Stromal cell of bone marrow (primary cell): ENCODE results near the gene LSP1.

Experiments used
- DNase-seq: peaks from one replicate; pipeline ENCODE4 v3.0.0-alpha.2; 2012; ENCODE audit warnings: low read depth

The LSP1 gene

DNA sequence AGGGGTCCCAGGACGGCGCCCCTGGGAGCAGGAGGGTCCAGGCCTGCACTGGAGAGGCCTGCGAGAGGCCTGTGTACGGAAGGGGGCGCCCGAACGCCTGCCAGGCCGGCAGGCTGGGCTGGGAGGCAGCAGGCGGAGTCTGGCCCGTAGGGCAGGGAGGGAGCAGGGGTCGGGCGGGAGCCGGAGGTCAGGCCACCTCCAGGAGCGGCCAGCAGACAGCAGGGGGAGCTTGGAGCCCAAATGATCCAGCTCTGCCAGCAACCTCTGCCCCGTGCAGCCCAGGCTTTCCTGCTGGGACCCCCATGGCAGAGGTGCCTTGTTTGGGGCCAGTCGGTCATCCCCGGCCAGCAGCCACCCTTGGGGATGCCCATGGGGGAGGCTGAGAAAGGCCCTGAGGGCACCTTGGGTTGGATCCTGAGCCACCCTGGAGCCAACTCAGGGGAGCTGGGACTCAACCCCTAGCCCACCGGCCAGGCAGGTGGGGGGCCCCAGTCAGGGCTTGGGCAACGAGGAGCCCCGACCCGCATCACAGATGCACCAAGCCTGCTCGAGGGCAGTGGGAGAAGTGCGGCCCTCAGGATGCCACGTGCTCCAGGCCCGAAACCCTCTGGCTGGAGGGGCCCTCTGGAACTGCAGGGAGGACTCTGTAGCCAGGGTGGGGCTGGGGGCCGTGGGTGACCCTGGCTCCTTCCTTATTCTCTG is 27.7 kb upstream of the LSP1 start:
- DNase-seq: no peak

GRCh38 chr11:1825785-1826451 is 27.0 kb upstream of the LSP1 start:
- no peak for DNase-seq

DNA sequence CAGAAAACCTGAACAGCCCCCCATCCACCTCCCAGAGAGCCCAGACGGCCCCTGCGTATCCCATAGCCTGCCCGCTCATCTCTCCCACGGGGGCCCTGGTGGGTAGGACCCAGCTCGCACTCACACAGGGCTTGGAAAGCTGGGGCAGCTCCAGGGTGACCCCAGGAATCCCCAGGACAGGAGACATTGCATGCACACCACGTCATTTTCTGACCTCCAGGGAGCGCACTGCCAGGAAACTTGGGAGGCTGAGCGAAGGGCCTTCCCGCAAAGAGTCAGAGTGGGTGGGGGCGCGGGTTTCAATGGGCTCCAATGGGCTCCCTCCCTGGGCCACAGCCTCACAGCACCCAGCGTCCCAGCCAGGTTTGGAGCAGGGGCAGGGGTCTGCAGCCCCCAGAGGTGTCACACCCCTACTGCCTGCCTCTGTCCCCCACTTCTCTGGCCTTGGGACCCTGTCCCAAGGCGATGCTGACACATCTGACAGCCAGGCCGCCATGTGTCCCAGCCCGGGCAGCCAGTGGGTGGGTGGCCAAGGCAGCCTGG is 26.3 kb upstream of the LSP1 start:
- DNase-seq: peak; percentile 77

DNA sequence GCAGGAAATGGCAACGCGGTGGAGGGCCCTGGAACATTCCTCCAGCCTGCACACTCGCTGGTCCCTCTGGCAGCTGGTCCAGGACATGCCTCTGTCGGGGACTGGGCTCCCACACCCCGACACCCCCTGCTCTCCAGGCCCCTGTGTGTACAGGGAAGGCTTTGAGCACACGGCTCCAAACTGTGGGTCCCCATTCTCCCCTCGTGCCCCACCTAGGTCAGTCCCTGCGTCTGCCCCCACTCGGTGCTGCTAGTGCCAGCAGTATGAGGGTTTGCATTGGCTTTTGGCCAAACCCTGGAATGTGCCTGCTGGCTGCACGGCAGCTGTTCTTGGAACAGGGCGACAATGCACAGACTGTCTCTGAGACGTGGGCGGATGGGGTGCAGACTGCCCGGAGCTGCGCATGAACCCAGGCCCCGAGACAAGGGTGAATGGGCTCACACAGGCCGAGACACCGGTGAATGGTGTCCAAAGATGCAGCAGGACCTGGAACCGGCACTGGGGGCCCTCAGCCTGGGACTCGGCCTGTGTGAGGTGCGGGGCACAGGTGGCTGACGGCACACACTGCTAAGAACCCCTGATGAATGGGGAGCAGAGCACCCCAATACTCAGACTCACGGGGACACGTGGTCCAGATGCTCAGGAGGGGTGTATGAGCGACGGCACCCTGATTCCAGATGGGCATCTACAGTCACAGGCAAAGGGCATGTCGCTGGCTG is 25.6 kb upstream of the LSP1 start:
- DNase-seq: peak; percentile 63

GRCh38 chr11:1827931-1828330 is 25.0 kb upstream of the LSP1 start:
- no peak for DNase-seq

GRCh38 chr11:1828542-1828941 is 24.3 kb upstream of the LSP1 start:
- no peak for DNase-seq

- peak; percentile 20 for DNase-seq
Measured at GRCh38 chr11:1829039-1829820, 23.7 kb upstream of the LSP1 start.

GRCh38 chr11:1830004-1830321 is 22.9 kb upstream of the LSP1 start:
- DNase-seq: no peak

DNA sequence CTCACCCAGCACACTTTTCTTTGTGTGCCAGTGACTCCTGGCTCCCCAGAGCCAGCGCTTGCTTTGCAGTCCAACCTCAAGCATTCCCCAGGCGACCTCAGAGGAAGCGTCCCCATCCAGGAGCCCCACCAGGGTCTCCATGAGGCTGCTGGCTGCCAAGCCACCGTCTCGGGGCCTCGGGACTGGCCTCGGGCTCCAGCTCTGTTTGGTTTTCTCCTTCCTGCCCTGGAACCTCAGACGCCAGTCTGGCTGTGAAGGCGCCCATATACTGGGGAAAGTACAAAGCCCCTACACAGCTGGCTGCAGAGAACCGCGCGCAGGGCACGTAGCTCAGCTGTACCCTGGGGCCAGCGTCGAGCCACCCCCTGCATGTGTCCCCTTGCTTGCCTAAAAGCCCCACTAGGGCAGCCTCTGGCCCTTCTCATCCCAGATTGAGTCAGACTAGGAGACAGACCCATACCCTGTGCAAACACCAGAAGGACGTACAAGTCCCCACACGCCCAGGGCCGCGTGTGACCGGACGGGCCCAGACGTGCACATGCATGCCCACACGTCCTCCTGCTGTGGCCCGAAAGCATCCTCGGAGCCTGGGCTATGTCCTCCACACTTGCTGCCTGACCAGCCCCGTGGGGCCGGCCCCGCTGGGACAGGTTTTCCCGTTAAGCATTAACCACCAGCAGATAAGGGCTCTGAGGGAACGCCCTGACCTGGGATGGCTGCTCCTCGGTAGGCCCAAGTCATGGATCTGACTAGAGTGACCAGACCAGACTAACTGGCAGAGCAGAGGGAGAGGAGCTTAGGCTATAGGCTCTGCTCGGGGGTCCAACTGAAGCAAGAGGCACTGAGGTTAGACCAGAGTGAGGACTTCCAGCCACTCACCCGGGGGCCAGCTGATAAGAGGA is 22.3 kb upstream of the LSP1 start:
- no peak for DNase-seq

GRCh38 chr11:1831338-1832210 is 21.3 kb upstream of the LSP1 start:
- no peak for DNase-seq

DNA sequence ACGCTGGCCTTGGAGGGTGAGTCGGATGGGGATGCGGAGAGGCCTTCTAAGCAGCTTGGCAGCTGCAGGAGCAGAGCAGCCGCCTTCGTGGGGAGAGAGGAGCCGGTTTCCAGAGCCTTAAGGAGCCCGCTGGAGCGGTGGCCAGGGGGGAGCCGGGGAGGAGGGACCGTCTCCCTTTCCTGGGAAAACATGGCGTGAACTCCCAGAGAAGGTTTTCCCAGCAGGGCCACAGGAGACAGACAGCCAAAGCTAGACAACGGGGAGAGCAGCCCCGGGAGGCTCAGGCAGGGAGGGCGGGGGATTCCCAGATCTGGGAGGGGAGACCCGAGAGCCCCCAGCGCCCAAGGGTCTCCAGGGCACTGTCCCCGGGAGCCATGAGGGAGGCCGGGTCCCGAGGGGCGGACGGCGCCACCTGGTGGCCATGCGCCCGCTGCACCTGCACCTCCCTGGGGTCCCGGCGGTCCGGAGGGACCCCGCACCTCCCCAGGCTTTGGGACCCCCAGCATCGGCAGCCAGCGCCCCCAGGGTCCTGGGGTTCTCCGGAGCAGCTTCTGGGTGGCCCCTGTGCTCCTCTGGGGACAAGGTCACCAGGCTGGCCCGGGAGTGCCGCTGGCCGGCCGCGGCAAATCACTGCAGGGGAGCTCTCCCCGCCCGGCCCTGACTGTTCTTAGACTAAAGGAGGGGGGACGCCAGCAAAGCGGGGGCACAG is 20.5 kb upstream of the LSP1 start:
- no peak for DNase-seq

GRCh38 chr11:1832920-1833295 is 20.0 kb upstream of the LSP1 start:
- no peak for DNase-seq

DNA sequence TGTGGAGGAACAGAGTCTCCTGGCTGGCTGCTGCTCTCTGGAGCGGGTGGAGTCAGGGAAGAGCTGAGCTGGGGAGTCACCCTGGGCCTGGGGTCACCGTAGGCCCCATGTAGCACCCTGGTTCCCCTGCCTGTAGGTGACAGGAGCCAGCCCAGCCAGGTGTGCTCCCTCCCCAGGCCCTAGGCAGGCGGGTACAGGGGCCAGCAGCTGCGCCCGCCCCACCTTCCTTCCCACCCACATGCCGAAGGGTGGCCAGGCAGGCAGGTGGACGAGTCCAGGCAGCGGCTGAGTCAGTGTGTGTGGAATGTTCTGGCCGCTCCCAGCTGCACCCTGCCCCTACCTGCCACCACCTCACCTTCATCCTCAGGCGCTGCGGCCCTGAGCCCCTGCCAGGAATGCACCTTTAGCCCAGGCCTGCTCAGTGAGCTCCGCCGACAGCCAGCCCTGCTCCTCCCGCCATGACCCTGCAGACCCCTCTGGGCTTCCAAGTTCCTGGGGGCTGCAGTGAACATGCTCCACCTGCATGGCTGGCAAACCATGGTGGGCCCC is 18.7 kb upstream of the LSP1 start:
- no peak for DNase-seq

GRCh38 chr11:1834779-1835670 is 17.9 kb upstream of the LSP1 start, which contains the start of gene SYT8:
Gene SYT8, plus strand, starts transcription at chr11:1834990. Its CDS starts 116 bp downstream, at chr11:1835106.
- DNase-seq: no peak

- DNase-seq: no peak
Measured at GRCh38 chr11:1835671-1836010, 17.2 kb upstream of the LSP1 start.

DNA sequence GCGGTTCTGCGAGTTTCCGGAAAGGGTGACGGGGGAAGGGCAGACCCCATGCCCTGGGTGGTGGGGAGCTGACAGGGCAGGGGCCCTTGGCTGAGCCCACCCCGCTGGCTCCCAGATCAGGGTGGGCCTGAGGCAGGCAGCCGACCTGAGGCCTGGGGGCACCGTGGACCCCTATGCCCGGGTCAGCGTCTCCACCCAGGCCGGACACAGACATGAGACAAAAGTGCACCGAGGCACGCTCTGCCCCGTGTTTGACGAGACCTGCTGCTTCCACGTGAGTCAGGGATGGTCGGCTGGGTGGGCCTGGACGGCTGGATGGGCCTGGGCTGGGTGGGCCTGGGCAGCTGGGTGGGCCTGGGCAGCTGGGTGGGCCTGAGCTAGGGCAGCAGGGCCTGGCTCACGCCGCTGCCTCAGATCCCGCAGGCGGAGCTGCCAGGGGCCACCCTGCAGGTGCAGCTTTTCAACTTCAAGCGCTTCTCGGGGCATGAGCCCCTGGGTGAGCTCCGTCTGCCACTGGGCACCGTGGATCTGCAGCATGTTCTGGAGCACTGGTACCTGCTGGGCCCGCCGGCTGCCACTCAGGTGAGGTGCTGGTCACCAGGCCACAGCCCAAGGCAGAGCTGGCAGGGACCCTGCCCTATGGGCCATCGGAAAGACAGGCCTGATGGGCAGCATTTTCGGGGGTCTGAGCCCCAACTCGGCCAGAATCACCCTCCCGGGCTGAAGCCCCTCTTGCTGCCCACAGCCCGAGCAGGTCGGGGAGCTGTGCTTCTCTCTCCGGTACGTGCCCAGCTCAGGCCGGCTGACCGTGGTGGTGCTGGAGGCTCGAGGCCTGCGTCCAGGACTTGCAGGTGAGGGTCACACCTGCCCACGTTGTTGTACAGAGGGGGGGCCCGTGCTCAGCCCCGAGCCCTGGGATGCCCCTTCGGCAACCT is 16.6 kb upstream of the LSP1 start:
- no peak for DNase-seq
